GM12873 (cell line): ENCODE measurements around the gene OCEL1.

Experiments used
- TF ChIP-seq, protein P1 (sequence below): IDR thresholded peaks from 2 replicates; pipeline ENCODE4 v1.5.1; 2012; ENCODE audit warnings: low read depth, mild to moderate bottlenecking, moderate library complexity, low read length, control low read depth; ENCODE audit not compliant: insufficient read depth; ENCODE audit errors: missing control alignments

Gene OCEL1

DNA sequence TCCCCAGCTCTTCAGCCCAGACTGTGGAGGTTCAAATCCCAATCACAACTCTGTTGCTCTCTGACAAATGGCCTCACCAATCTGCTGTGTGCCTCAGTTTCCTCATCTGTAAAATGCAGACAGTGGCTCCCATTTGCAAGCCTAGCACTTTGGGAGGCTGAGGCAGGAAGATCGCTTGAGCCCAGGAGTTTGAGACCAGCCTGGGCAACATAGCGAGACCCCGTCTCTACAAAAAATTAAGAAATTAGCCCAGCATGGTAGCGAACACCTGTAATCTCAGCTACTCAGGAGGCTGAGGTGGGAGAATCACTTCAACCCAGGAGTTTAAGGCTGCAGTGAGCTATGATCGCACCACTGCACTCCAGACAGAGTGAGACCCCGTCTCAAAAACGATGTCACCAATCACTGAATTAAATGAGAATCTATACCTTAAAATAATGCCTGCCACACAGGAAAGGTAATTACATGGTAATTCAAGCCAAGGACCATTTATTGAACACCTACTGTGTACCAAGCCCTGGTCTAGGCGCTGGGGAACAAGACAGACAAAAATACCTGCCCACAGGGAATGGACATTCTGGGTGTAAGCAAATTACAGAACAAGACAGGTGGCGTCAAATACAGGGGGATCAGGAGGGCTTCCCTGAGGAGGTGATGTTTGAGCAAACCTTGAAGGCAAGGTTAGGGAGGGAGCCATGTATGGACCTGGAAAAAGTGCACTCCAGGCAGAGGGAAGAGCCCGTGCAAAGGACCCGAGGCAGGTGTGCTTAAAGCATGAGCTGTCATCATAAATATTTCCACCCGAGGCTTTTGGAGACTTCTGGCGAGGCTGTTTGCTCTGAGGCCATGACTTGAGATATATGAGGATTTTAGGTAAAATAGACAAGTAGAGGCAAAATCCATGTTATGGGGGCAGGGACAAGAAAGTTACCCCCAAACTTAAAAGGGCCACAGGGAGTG is 12.0 kb downstream of the OCEL1 start:
- TF ChIP-seq, protein P1, sequence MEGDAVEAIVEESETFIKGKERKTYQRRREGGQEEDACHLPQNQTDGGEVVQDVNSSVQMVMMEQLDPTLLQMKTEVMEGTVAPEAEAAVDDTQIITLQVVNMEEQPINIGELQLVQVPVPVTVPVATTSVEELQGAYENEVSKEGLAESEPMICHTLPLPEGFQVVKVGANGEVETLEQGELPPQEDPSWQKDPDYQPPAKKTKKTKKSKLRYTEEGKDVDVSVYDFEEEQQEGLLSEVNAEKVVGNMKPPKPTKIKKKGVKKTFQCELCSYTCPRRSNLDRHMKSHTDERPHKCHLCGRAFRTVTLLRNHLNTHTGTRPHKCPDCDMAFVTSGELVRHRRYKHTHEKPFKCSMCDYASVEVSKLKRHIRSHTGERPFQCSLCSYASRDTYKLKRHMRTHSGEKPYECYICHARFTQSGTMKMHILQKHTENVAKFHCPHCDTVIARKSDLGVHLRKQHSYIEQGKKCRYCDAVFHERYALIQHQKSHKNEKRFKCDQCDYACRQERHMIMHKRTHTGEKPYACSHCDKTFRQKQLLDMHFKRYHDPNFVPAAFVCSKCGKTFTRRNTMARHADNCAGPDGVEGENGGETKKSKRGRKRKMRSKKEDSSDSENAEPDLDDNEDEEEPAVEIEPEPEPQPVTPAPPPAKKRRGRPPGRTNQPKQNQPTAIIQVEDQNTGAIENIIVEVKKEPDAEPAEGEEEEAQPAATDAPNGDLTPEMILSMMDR, result no peak

DNA sequence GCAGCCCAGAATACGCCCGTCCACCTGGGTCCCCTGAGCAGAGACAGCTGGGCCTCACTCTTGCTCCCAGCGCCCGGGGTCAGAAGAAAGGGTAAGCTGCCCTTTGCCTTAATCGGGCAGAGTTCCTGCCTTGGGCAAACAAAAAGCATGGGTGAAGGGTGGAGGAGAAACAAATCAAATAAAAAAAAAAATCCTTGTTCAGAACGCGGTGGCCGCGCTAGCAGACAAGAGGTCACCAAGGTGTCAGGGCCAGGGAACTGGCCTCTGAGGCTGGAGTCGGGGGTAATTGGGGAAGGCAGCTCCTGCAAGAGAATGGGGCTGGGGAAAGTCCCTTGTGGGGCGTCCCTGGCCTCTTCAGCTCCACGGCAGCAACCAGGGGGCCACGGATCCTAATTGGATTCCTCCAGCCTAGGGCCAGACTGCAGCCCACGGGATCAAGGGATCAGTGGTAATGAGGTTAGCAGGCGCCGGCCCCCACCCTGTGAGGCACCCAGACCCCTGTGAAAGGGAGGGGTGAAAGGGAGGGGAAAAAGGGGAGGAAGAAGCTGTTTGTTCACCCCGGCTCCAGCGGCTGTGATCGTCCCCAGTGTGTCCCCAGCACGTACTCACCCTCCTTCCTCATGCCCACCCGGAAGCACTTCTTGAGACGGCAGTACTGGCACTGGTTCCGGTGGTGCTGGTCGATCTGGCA is 14.2 kb downstream of the OCEL1 start:
- TF ChIP-seq, protein P1, result no peak

DNA sequence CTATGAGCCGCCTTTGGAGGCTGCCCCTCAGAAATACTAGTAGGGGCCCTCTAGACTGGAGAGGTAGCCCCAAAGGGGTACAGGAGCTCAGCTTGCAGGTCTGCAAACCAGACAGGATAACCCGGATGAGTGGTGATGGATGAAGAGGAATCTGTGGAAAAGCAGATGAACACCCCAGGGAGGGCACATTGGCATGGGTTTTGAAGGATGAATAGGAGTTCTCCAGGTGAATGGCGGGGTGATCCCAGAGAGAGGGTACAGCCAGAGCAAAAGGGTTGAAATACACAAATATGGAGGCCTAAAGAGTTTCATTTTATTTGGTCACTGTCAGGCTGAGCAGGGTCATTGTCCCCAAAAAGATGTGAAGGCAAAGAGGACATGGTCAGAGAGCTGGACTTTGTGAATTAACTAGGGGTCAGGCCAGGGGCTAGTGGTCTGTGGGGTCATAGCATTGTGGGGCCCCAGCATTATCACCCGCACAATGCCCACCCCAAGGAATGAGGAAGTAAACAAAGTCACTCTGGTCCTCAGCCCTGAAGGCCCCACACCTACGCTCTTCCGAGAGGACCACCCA is 14.9 kb downstream of the OCEL1 start:
- TF ChIP-seq, protein P1, result no peak

DNA sequence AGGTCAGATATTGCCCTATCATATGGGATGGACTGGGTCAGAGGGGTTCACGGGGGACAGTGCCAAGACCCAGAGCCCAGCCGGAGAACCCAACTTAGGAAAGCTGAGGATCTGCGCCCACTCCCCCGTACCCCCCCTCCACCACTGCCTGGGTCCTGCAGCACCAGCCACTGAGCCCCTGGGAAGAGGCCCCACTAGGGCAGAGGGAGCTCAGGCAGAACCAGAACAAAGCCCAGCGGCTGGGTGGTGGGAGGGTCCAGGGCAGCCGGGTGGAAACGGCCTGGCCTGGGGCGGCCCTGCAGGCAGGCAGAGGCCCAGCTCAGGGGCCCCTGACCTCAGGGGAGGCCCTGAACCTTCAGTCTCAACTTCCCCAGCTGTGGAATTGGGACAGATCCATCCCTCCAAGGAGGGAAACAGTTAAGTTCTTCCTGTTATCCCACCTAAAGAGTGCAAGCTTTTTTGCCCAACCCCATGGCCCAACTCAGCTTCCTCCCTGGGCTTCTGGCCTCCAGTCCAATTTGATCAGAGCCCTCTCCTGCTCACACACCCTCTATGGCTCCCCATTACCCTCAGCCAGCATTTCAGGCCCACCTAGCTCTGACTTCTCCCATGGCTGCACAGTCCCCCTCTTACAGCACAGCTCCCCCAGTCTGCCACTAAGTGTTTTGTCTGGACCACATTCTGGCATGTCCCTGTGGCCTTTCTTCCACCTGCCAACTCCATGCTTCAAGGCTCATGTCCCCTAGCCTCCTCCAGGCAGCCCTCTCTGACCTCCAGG is 16.6 kb downstream of the OCEL1 start:
- TF ChIP-seq, protein P1, result no peak

DNA sequence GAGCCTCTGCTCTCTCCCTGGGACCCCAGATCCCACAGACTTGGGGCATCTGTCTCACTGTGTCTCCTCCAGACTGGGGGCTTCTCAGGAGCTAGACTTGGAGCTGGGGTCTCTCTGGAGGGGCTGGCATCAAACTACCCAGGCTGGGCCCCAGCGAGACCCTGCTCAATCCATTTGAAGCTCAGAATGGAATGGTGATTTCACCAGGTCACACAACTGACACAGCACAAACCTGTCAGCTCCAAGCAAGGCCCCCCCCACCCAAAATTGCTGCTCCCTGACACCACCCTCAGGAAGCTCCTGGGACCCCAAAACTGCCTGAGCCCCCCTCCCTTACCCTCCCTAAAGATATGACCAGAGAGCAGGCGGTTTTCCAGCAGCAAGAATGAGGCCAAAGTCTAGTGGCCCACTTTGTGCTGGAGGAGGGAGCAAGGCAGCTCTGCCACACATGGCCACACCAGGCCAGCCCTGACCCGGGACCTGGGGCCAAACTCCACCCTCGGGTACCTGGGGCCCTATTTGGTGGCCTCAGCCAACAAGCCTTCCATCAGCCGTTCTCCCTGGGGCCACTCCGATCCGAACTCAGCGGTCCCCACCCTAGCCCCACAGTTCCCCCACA is 17.3 kb downstream of the OCEL1 start:
- TF ChIP-seq, protein P1, result no peak

DNA sequence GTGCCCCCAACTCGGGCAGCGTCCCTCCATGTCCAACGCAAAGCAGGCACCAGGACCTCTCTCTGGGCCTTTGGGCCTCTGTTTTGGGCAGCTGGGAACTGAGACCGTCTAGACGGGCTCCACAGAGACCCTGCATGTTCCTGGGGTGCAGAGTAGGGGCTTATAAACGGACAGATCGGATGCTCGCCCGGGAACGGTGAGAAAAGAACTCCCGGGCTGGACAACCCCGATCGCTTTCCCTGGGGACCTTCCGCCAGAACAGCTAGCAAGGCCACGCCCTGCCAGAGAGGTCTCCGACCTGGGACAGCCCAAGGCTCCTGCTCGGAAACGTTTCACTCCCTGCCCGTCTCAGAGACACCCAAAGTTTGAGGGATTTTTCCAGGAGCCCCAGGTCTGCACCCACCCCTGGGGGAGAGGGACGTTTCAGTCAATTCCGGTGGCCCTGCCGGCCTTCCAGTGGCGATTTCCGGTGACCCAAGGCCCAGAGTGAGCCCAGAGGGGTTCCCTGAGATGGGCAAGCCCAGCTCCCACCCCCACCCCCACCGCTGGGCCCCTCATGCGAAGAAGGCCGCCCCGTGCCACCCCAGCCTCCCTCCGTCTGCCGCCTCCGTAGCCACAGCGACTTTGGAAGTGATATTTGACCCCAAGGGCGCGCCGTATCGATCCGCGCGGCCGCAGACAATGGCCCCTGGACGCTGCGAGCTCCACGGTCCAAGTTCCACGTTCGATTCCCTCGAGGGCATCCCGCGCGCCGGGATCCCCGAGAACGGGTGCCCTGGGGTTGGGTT is 18.0 kb downstream of the OCEL1 start:
- TF ChIP-seq, protein P1, result no peak
